WI38 (cell line): ENCODE results near the gene SMDT1.
"Not testable (repeated sequence)": the region's sequence is repeated elsewhere in the genome, so short reads cannot be mapped to it uniquely, and the experiment has no call there.

Experiments used
- H3K4me3 ChIP-seq: 2 replicates; pipeline ENCODE4 v1.5.1; 2011; ENCODE audit warnings: low read depth, mild to moderate bottlenecking, control low read depth, low read length
- CTCF ChIP-seq: IDR thresholded peaks from 2 replicates; pipeline ENCODE4 v1.5.1; 2012; ENCODE audit warnings: low read depth, mild to moderate bottlenecking, control low read depth, low read length

The SMDT1 gene

GRCh38 chr22:42066126-42066761 lies 13.3 kb upstream of the SMDT1 start:
- no peak for TF ChIP-seq CTCF
- H3K4me3 ChIP-seq: no peak overlapping the region

- no peak overlapping the region for H3K4me3 ChIP-seq
- no peak for TF ChIP-seq CTCF
Observed at GRCh38 chr22:42066937-42067336, 12.6 kb upstream of the SMDT1 start.

GRCh38 chr22:42067671-42068251 lies 11.7 kb upstream of the SMDT1 start:
- H3K4me3 ChIP-seq: no peak overlapping the region
- no peak for TF ChIP-seq CTCF

GRCh38 chr22:42068291-42068690 lies 11.2 kb upstream of the SMDT1 start:
- no peak for TF ChIP-seq CTCF
- no peak overlapping the region for H3K4me3 ChIP-seq

- no peak for TF ChIP-seq CTCF
- peak overlapping the region; percentile 63 for H3K4me3 ChIP-seq
Observed at GRCh38 chr22:42069801-42070516, 9.5 kb upstream of the SMDT1 start.

- H3K4me3 ChIP-seq: peak within 1 kb of the TSS; percentile 63
- TF ChIP-seq CTCF: no peak
Observed at GRCh38 chr22:42070517-42071422, 8.7 kb upstream of the SMDT1 start, which contains the start of gene NAGA. NAGA (minus strand) TSS chr22:42070812; CDS start chr22:42070297, 515 bp downstream.

GRCh38 chr22:42071508-42071907 lies 8.0 kb upstream of the SMDT1 start:
- H3K4me3 ChIP-seq: not testable (repeated sequence)
